Gastroesophageal sphincter (tissue), 4 donors: ENCODE measurements around the gene CCDC14. TPM values are rescaled to one million over a fixed set of nuclear protein-coding genes. Genes with fewer than 3 reads are reported as not detected.
"Not testable (repeated sequence)": the region's sequence is repeated elsewhere in the genome, so short reads cannot be mapped to it uniquely, and the experiment has no call there.

ENCODE experiments used
- ATAC-seq: fragments of 150-250 bp; one replicate; pipeline ENCODE4 v1.9.1; 2016; ENCODE audit warnings: mild to moderate bottlenecking, moderate library complexity
- H3K27ac ChIP-seq, 4 donors: fragments of 200-600 bp; sonication (generic) in 3 of 4; 1 replicate in 3 of 4; 2 replicates in 1 of 4; pipeline ENCODE4 v1.5.1; 2016 to 2019
- H3K27me3 ChIP-seq: fragments of 200-600 bp; sonication (generic); one replicate; pipeline ENCODE4 v1.5.1; 2019
- H3K36me3 ChIP-seq, 2 donors: fragments of 200-600 bp; sonication (generic); one replicate each; pipeline ENCODE4 v1.5.1; 2019; ENCODE audit warnings: control low read depth in 1 of 2
- H3K4me1 ChIP-seq, 3 donors: fragments of 200-600 bp; sonication (generic); 1 replicate in 2 of 3; 2 replicates in 1 of 3; pipeline ENCODE4 v1.5.1; 2016 to 2019; ENCODE audit warnings: control low read depth in 2 of 3
- H3K4me3 ChIP-seq, 2 donors: fragments of 200-600 bp; sonication (generic); one replicate each; pipeline ENCODE4 v1.5.1; 2019; ENCODE audit warnings: mild to moderate bottlenecking in 1 of 2, moderate library complexity in 1 of 2
- H3K9me3 ChIP-seq, 3 donors: fragments of 200-600 bp; sonication (generic); one replicate each; pipeline ENCODE4 v1.5.1; 2017 to 2019; ENCODE audit warnings: control low read depth in 2 of 3
- CTCF ChIP-seq, 4 experiments: fragments of 200-600 bp in 2 of 4; fragments of 450-650 bp in 2 of 4; sonication (generic) in 1 of 4; IDR thresholded peaks; one replicate each; pipeline ENCODE4 v1.5.1; 2017 to 2019; ENCODE audit warnings: antibody characterized with exemption in 4 of 4, mild to moderate bottlenecking in 2 of 4, moderate library complexity in 2 of 4
- EP300 ChIP-seq: sonication (generic); formaldehyde crosslinking; IDR thresholded peaks from one replicate; pipeline ENCODE4 v1.6.1; 2017; ENCODE audit warnings: antibody characterized with exemption, mild to moderate bottlenecking
- POLR2A ChIP-seq, 2 donors: fragments of 450-650 bp; IDR thresholded peaks; one replicate each; pipeline ENCODE4 v1.6.1; 2017; ENCODE audit warnings: antibody characterized with exemption in 2 of 2, mild to moderate bottlenecking in 2 of 2, moderate library complexity in 1 of 2
- POLR2AphosphoS5 ChIP-seq: sonication (generic); formaldehyde crosslinking; IDR thresholded peaks from one replicate; pipeline ENCODE4 v1.6.1; 2017; ENCODE audit warnings: antibody characterized with exemption
- WGBS, 2 donors: methylation state at CpG; one replicate each; pipeline ENCODE4 v1.1.5; 2018; ENCODE audit warnings: low coverage in 1 of 2; 5-methylcytosine and 5-hydroxymethylcytosine counted together
- total RNA-seq, 4 donors: library from RNA; depleted of rRNA; stranded (reverse); fragments of >200 nt; gene quantifications; one replicate each; pipeline ENCODE4 v1.1.0, GENCODE V29; 2016

The CCDC14 gene
- total RNA-seq, 4 donors from 2014 or later = 15.0 to 40.5 (median 21.1) TPM

- H3K4me3 ChIP-seq = no peak overlapping the region
- H3K27ac ChIP-seq = no peak overlapping the region
- no peak for TF ChIP-seq POLR2A (IDR thresholded peaks at IDR 0.05)
- no peak for TF ChIP-seq POLR2AphosphoS5
- no peak for TF ChIP-seq CTCF (IDR thresholded peaks at IDR 0.05)
- TF ChIP-seq EP300 = no peak
- WGBS, 2 donors = 83 to 100% methylated on average over 1 of the region's 1 CpG
- H3K9me3 ChIP-seq = peaks cover 0 to 7% (median 0%) of the 10 kb centered on the region in 3 donors
- H3K27me3 ChIP-seq = no peaks in the 10 kb centered on the region
- no peaks in the 10 kb centered on the region for H3K36me3 ChIP-seq
- ATAC-seq = no peak
- no peaks in the 10 kb centered on the region for H3K4me1 ChIP-seq
Observed at GRCh38 chr3:123993818-123994217, 32.8 kb upstream of the CCDC14 start.

GRCh38 chr3:123991730-123992588 lies 30.9 kb upstream of the CCDC14 start, which contains the start of gene ROPN1:
TSS of gene ROPN1 (minus strand) at chr3:123992124. CDS start at chr3:123980481, 11,643 bp downstream.
- 30% methylated on average over 2 of the region's 49 CpGs; no CpG with 5 or more reads in 1 of the 2 donors for WGBS, 2 donors

GRCh38 chr3:123986427-123986826 lies 25.4 kb upstream of the CCDC14 start:
- TF ChIP-seq CTCF (IDR thresholded peaks at IDR 0.05) (no peak), POLR2AphosphoS5 (no peak), POLR2A (IDR thresholded peaks at IDR 0.05) (no peak), EP300 (no peak)
- no peaks in the 10 kb centered on the region for H3K36me3 ChIP-seq
- WGBS, 2 donors = 59% methylated on average over 2 of the region's 3 CpGs; no CpG with 5 or more reads in 1 of the 2 donors
- peaks cover 4% of the 10 kb centered on the region for H3K27me3 ChIP-seq
- ATAC-seq = peak; percentile 34
- peaks cover 0 to 7% (median 0%) of the 10 kb centered on the region in 3 donors for H3K9me3 ChIP-seq
- H3K27ac ChIP-seq = no peak overlapping the region
- H3K4me3 ChIP-seq = no peak overlapping the region
- H3K4me1 ChIP-seq = no peaks in the 10 kb centered on the region

More at GRCh38 chr3:123991730-123992588, 30.9 kb upstream of the CCDC14 start, which contains the start of gene ROPN1:
- ATAC-seq = peak; percentile 85
- peak within 1 kb of the TSS in 1 of 2 donors; percentile 27 for H3K4me3 ChIP-seq
- H3K27ac ChIP-seq, H3K27me3 ChIP-seq, H3K36me3 ChIP-seq, H3K4me1 ChIP-seq, H3K9me3 ChIP-seq: not testable (repeated sequence)

GRCh38 chr3:123984957-123985356 lies 23.9 kb upstream of the CCDC14 start:
- no peak for ATAC-seq
- TF ChIP-seq CTCF (IDR thresholded peaks at IDR 0.05) (no peak), POLR2A (IDR thresholded peaks at IDR 0.05) (no peak), EP300 (no peak), POLR2AphosphoS5 (no peak)
- Histone ChIP-seq H3K4me3 (no peak overlapping the region), H3K27ac (no peak overlapping the region), H3K36me3 (no peaks in the 10 kb centered on the region), H3K9me3 (peaks cover 0 to 7% (median 0%) of the 10 kb centered on the region in 3 donors), H3K4me1 (peaks cover 0 to 5% (median 3%) of the 10 kb centered on the region in 3 donors), H3K27me3 (peaks cover 10% of the 10 kb centered on the region)
- WGBS, 2 donors = 75 to 96% methylated on average over 3 of the region's 3 CpGs

GRCh38 chr3:123984350-123984749 lies 23.3 kb upstream of the CCDC14 start:
- no peak for ATAC-seq
- WGBS, 2 donors = 84 to 86% methylated on average over 1 of the region's 1 CpG
- no peak for TF ChIP-seq POLR2AphosphoS5
- no peak for TF ChIP-seq POLR2A (IDR thresholded peaks at IDR 0.05)
- no peak for TF ChIP-seq CTCF (IDR thresholded peaks at IDR 0.05)
- no peak for TF ChIP-seq EP300
- Histone ChIP-seq H3K4me1 (peaks cover 0 to 9% (median 4%) of the 10 kb centered on the region in 3 donors), H3K27me3 (peaks cover 10% of the 10 kb centered on the region), H3K27ac (no peak overlapping the region), H3K4me3 (no peak overlapping the region), H3K9me3 (peaks cover 0 to 7% (median 0%) of the 10 kb centered on the region in 3 donors), H3K36me3 (no peaks in the 10 kb centered on the region)

GRCh38 chr3:123981317-123981716 lies 20.3 kb upstream of the CCDC14 start:
- not testable (repeated sequence) for H3K27ac ChIP-seq, H3K4me3 ChIP-seq, H3K36me3 ChIP-seq, H3K4me1 ChIP-seq, ATAC-seq, H3K27me3 ChIP-seq, H3K9me3 ChIP-seq
- WGBS, 2 donors = 82 to 95% methylated on average over 4 of the region's 4 CpGs
